ENCODE results near the gene CHST11.
"Not testable (repeated sequence)": the region's sequence is repeated elsewhere in the genome, so short reads cannot be mapped to it uniquely, and the experiment has no call there.

The CHST11 gene

GRCh38 chr12:104727726-104728465 is 271.1 kb downstream of the CHST11 start:
- no peak for DNase-seq

GRCh38 chr12:104729091-104729490 is 272.3 kb downstream of the CHST11 start:
- DNase-seq, result no peak

GRCh38 chr12:104729610-104730446 is 273.1 kb downstream of the CHST11 start:
- DNase-seq, result no peak

GRCh38 chr12:104730763-104731162 is 274.0 kb downstream of the CHST11 start:
- DNase-seq, result no peak

GRCh38 chr12:104733717-104734175 is 277.0 kb downstream of the CHST11 start:
- DNase-seq, result peak; percentile 65

- no peak for DNase-seq
These were observed 277.9 kb downstream of the CHST11 start for GRCh38 chr12:104734541-104735095.

- DNase-seq, result no peak
These were observed 279.1 kb downstream of the CHST11 start for GRCh38 chr12:104735801-104736200.

GRCh38 chr12:104736307-104736706 is 279.6 kb downstream of the CHST11 start:
- DNase-seq, result no peak

GRCh38 chr12:104737113-104737512 is 280.4 kb downstream of the CHST11 start:
- DNase-seq, result no peak

GRCh38 chr12:104737791-104738301 is 281.1 kb downstream of the CHST11 start:
- DNase-seq, result no peak

- DNase-seq, result no peak
These were observed 281.6 kb downstream of the CHST11 start for GRCh38 chr12:104738331-104738730.

- peak; percentile 35 for DNase-seq
These were observed 282.3 kb downstream of the CHST11 start for GRCh38 chr12:104738776-104739642.

GRCh38 chr12:104740668-104741067 is 283.9 kb downstream of the CHST11 start:
- DNase-seq, result peak; percentile 78

- peak; percentile 36 for DNase-seq
These were observed 284.3 kb downstream of the CHST11 start for GRCh38 chr12:104741077-104741476.

GRCh38 chr12:104741497-104742367 is 285.0 kb downstream of the CHST11 start:
- DNase-seq, result no peak

GRCh38 chr12:104742551-104743201 is 285.9 kb downstream of the CHST11 start:
- no peak for DNase-seq

GRCh38 chr12:104743202-104743580 is 286.4 kb downstream of the CHST11 start:
- no peak for DNase-seq

GRCh38 chr12:104743753-104744548 is 287.2 kb downstream of the CHST11 start:
- DNase-seq, result not testable (repeated sequence)

- DNase-seq, result no peak
These were observed 289.8 kb downstream of the CHST11 start for GRCh38 chr12:104746467-104747088.

GRCh38 chr12:104747330-104747729 is 290.6 kb downstream of the CHST11 start:
- DNase-seq, result no peak

Measured in activated CD4-positive, alpha-beta T cell treated with anti-CD3 and anti-CD28 coated beads, Interleukin-10, Interleukin-2, amounts not matched to agents 100 ng/mL and 50 ng/mL, durations not matched to agents 16 hours and 8 hours (primary cell).